ENCODE measurements around the gene UNC5C. TPM values are rescaled to one million over a fixed set of nuclear protein-coding genes. Genes with fewer than 3 reads are reported as not detected.

Gene UNC5C
- total and polyA plus RNA-seq, 2 of the 8 experiments (the other 6 are each of a cell fraction or from before 2014, with no cell fraction given), result 0.30 to 1.3 TPM

DNA sequence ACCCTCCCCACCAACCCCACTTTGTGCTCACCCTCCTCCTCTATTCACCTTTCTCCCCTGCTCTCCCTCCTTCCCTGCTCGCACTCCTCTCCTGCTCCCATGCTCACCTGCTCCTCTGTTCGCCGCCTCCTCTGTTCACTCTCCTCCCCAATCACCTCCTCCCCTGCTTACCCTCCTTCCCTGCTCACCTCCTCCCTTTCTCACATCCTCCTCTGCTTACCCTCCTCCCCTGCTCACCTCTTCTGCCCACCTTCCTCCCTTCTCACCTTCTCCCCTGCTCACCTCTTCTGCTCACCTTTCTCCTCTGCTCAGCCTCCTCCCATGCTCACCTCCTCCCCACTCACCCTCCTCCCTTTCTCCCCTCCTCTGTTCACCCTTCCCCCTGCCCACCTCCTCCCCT lies 357.2 kb downstream of the UNC5C start:
- no peak for FAIRE-seq
- Histone ChIP-seq H3K9ac (replicated peaks in 1 of 4; ENCODE audit: extremely low read depth in 1 of 4, low read depth in 3 of 4, low read length in 3 of 4) (no peak overlapping the region), H3K27ac (ENCODE audit: low read depth, low read length) (no peak overlapping the region)

More for the DNA sequence above, 357.2 kb downstream of the UNC5C start:
- no peaks in the 10 kb centered on the region for H3K4me1 ChIP-seq (replicated peaks in 1 of 4; ENCODE audit: control insufficient read depth in 3 of 4, insufficient read depth in 4 of 4, low read length in 3 of 4)
- H4K91ac ChIP-seq (replicated peaks; ENCODE audit: insufficient read length, low read length), result no peak overlapping the region
- no peaks in the 10 kb centered on the region for H3K36me3 ChIP-seq (ENCODE audit: control insufficient read depth in 2 of 4, insufficient read depth in 4 of 4, low read length in 3 of 4)
- H2BK5ac ChIP-seq (ENCODE audit: low read depth, low read length), result no peak overlapping the region
- no peak overlapping the region for H3K18ac ChIP-seq (ENCODE audit: extremely low read depth, low read length)
- TF ChIP-seq YY1 (IDR thresholded peaks at IDR 0.05; ENCODE audit: low read depth, low read length) (no peak), JUN (IDR thresholded peaks at IDR 0.05; ENCODE audit: low read depth, low read length) (no peak), CTBP2 (IDR thresholded peaks at IDR 0.05; ENCODE audit: borderline replicate concordance, insufficient read depth, insufficient read length, low read length) (no peak), BACH1 (IDR thresholded peaks at IDR 0.05; ENCODE audit: low read length) (no peak), TAF1 (IDR thresholded peaks at IDR 0.05; ENCODE audit: low read depth, low read length) (no peak), RFX5 (IDR thresholded peaks at IDR 0.05; ENCODE audit: borderline replicate concordance, low read depth, low read length) (no peak), RXRA (IDR thresholded peaks at IDR 0.05; ENCODE audit: insufficient read depth, low read depth, low read length) (no peak)
- TF ChIP-seq, protein P1, sequence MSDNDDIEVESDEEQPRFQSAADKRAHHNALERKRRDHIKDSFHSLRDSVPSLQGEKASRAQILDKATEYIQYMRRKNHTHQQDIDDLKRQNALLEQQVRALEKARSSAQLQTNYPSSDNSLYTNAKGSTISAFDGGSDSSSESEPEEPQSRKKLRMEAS (IDR thresholded peaks at IDR 0.05), result no peak
- no peak overlapping the region for H3K23ac ChIP-seq (ENCODE audit: insufficient read length)
- H3K79me2 ChIP-seq (ENCODE audit: control insufficient read depth in 1 of 2, insufficient read depth in 2 of 2, low read length in 2 of 2), result no peaks in the 10 kb centered on the region
- no peak overlapping the region for H2AFZ ChIP-seq (ENCODE audit: low read length)
- DNase-seq (ENCODE audit: low read depth in 1 of 2, low spot score in 2 of 2), result no peak
- H3K23me2 ChIP-seq (ENCODE audit: low read depth, low read length), result no peaks in the 10 kb centered on the region; the same call in 1 of the 2 replicates
- H3K4me2 ChIP-seq (ENCODE audit: insufficient read depth in 1 of 2, low read depth in 2 of 2, low read length in 2 of 2), result no peak overlapping the region
- H3K4me3 ChIP-seq (ENCODE audit: extremely low read depth in 1 of 4, insufficient read depth in 2 of 4, low read depth in 3 of 4, low read length in 4 of 4), result no peak overlapping the region
- no peak overlapping the region for H2BK120ac ChIP-seq (replicated peaks; ENCODE audit: low read depth, low read length)
- H4K20me1 ChIP-seq (replicated peaks in 1 of 2; ENCODE audit: control insufficient read depth in 1 of 2, insufficient read depth in 2 of 2, low read length in 2 of 2), result no peaks in the 10 kb centered on the region
- H2BK20ac ChIP-seq (ENCODE audit: low read length), result no peak overlapping the region
- no peak overlapping the region for H3K14ac ChIP-seq (ENCODE audit: insufficient read length)
- H2AK5ac ChIP-seq (ENCODE audit: low read depth, low read length), result no peak overlapping the region
- no peak overlapping the region; the same call in 1 of the 2 replicates for H4K8ac ChIP-seq (ENCODE audit: extremely low read depth, insufficient read depth, low read length)
- no peak overlapping the region for H4K5ac ChIP-seq (ENCODE audit: insufficient read length, low read depth, low read length)
- 0 out of 2 replicates have a peak overlapping the region, but pooled peaks have one; percentile 27 for H2BK12ac ChIP-seq (ENCODE audit: low read depth, low read length)
- ChIA-PET CTCF (ENCODE audit: partially characterized antibody) (no interaction called here), POLR2A (ENCODE audit: partially characterized antibody) (no interaction called here)
- H3K79me1 ChIP-seq (ENCODE audit: low read depth, low read length), result no peaks in the 10 kb centered on the region
- H3K56ac ChIP-seq (replicated peaks; ENCODE audit: insufficient read length, low read depth, low read length), result no peak overlapping the region
- no peak overlapping the region for H3K4ac ChIP-seq (replicated peaks; ENCODE audit: insufficient read length, low read depth, low read length)
- WGBS, 2 experiments (ENCODE audit: extremely low coverage in 1 of 2, insufficient coverage in 1 of 2, insufficient read length in 1 of 2, insufficient replicate concordance in 2 of 2, low coverage in 1 of 2, low lambda C conversion rate in 2 of 2, missing lambda C conversion rate in 1 of 2), result no CpG with 5 or more reads among the region's 3 CpGs
- H3K27me3 ChIP-seq (replicated peaks in 1 of 4; ENCODE audit: control insufficient read depth in 3 of 4, extremely low read depth in 1 of 4, insufficient read depth in 3 of 4, low read length in 3 of 4), result no peaks in the 10 kb centered on the region
- no peak overlapping the region for H2BK15ac ChIP-seq (ENCODE audit: low read length)
- no peaks in the 10 kb centered on the region for H3K9me3 ChIP-seq (ENCODE audit: insufficient read depth in 2 of 2, low read depth in 1 of 2, low read length in 1 of 2)
